Mesendoderm (in vitro differentiated cells): ENCODE results near the gene HOXA5.

ENCODE experiments used
- DNase-seq: peaks from one replicate; pipeline ENCODE4 v3.0.0; 2013
- H2AK5ac ChIP-seq: 2 replicates; pipeline ENCODE4 v1.6.1; 2013; ENCODE audit warnings: low read length, inconsistent platforms
- H2BK120ac ChIP-seq: 2 replicates; pipeline ENCODE4 v1.6.1; 2013; ENCODE audit warnings: low read depth, mild to moderate bottlenecking, low read length, moderate library complexity, mixed read lengths
- H2BK15ac ChIP-seq: replicated peaks from 2 replicates; pipeline ENCODE4 v1.6.1; 2013; ENCODE audit warnings: low read depth, mild to moderate bottlenecking, moderate library complexity
- H2BK5ac ChIP-seq: 2 replicates; pipeline ENCODE4 v1.6.1; 2013; ENCODE audit warnings: low read length, inconsistent platforms
- H3K18ac ChIP-seq: 2 replicates; pipeline ENCODE4 v1.6.1; 2013; ENCODE audit warnings: mild to moderate bottlenecking, low read length, mixed read lengths
- H3K23ac ChIP-seq: one replicate; pipeline ENCODE4 v1.6.1; 2013; ENCODE audit warnings: low read length
- H3K27ac ChIP-seq: 2 replicates; pipeline ENCODE4 v1.5.1; 2013; ENCODE audit warnings: low read depth, mild to moderate bottlenecking, inconsistent platforms, low read length, moderate library complexity
- H3K27me3 ChIP-seq: 2 replicates; pipeline ENCODE4 v1.6.1; 2013; ENCODE audit warnings: low read length, control low read depth, mild to moderate bottlenecking, inconsistent platforms; ENCODE audit not compliant: insufficient read depth, poor library complexity
- H3K36me3 ChIP-seq: 2 replicates; pipeline ENCODE4 v1.6.1; 2013; ENCODE audit warnings: low read length, inconsistent platforms; ENCODE audit not compliant: control insufficient read depth, insufficient read depth
- H3K4ac ChIP-seq: one replicate; pipeline ENCODE4 v1.6.1; 2013; ENCODE audit warnings: low read depth, mild to moderate bottlenecking, low read length, moderate library complexity
- H3K4me1 ChIP-seq: 2 replicates; pipeline ENCODE4 v1.6.1; 2013; ENCODE audit warnings: low read depth, low read length, inconsistent platforms; ENCODE audit not compliant: control insufficient read depth
- H3K4me2 ChIP-seq: 2 replicates; pipeline ENCODE4 v1.6.1; 2013; ENCODE audit warnings: low read length
- H3K4me3 ChIP-seq: 2 replicates; pipeline ENCODE4 v1.5.1; 2013; ENCODE audit warnings: mild to moderate bottlenecking, low read length
- H3K56ac ChIP-seq: one replicate; pipeline ENCODE4 v1.6.1; 2013; ENCODE audit warnings: low read length
- H3K79me1 ChIP-seq: 2 replicates; pipeline ENCODE4 v1.6.1; 2013; ENCODE audit warnings: low read length, inconsistent platforms
- H3K79me2 ChIP-seq: 2 replicates; pipeline ENCODE4 v1.6.1; 2013; ENCODE audit warnings: mild to moderate bottlenecking, low read length; ENCODE audit not compliant: control insufficient read depth, insufficient read depth
- H3K9ac ChIP-seq: 2 replicates; pipeline ENCODE4 v1.6.1; 2013; ENCODE audit warnings: low read length, inconsistent platforms
- H4K5ac ChIP-seq: one replicate; pipeline ENCODE4 v1.6.1; 2013; ENCODE audit warnings: low read length
- H4K8ac ChIP-seq: one replicate; pipeline ENCODE4 v1.6.1; 2013; ENCODE audit warnings: low read depth, mild to moderate bottlenecking, control low read depth, low read length, moderate library complexity
- WGBS: extraction: QIAGEN DNeasy Blood & Tissue Kit; methylation state at CpG from one replicate; pipeline ENCODE4 v1.1.7; 2013; ENCODE audit warnings: low lambda C conversion rate, missing lambda C conversion rate; ENCODE audit not compliant: insufficient coverage; ENCODE audit errors: extremely low coverage; 5-methylcytosine and 5-hydroxymethylcytosine counted together

Gene HOXA5

GRCh38 chr7:27138472-27138871, 5.0 kb downstream of the HOXA5 start:
- no CpG with 5 or more reads among the region's 1 CpG for WGBS
- Histone ChIP-seq H3K56ac (no peak overlapping the region), H4K8ac (no peak overlapping the region)

GRCh38 chr7:27137640-27138315, 5.7 kb downstream of the HOXA5 start:
- no peak overlapping the region for H3K18ac ChIP-seq
- H3K56ac ChIP-seq: no peak overlapping the region
- peaks cover 96% of the 10 kb centered on the region for H3K27me3 ChIP-seq
- H2BK5ac ChIP-seq: no peak overlapping the region
- no peak overlapping the region for H4K8ac ChIP-seq
- H2BK120ac ChIP-seq: no peak overlapping the region
- DNase-seq: no peak
- H2AK5ac ChIP-seq: no peak overlapping the region
- no peaks in the 10 kb centered on the region for H3K79me2 ChIP-seq
- H2BK15ac ChIP-seq: no peak overlapping the region
- H3K23ac ChIP-seq: no peak overlapping the region
- no peak overlapping the region for H4K5ac ChIP-seq
- no peak overlapping the region for H3K27ac ChIP-seq
- no peak overlapping the region for H3K4ac ChIP-seq
- H3K4me1 ChIP-seq: no peaks in the 10 kb centered on the region
- no peak overlapping the region for H3K4me3 ChIP-seq
- no peak overlapping the region for H3K9ac ChIP-seq
- H3K4me2 ChIP-seq: no peak overlapping the region
- no peaks in the 10 kb centered on the region for H3K36me3 ChIP-seq
- WGBS: no CpG with 5 or more reads among the region's 2 CpGs
- no peaks in the 10 kb centered on the region for H3K79me1 ChIP-seq

More at GRCh38 chr7:27138472-27138871, 5.0 kb downstream of the HOXA5 start:
- H3K4ac ChIP-seq: no peak overlapping the region
- no peaks in the 10 kb centered on the region for H3K36me3 ChIP-seq
- H3K4me3 ChIP-seq: no peak overlapping the region
- no peak overlapping the region for H3K18ac ChIP-seq
- no peaks in the 10 kb centered on the region for H3K79me1 ChIP-seq
- H3K4me1 ChIP-seq: no peaks in the 10 kb centered on the region
- H3K27ac ChIP-seq: no peak overlapping the region
- no peak overlapping the region for H3K4me2 ChIP-seq
- H3K9ac ChIP-seq: no peak overlapping the region
- H2AK5ac ChIP-seq: no peak overlapping the region
- no peak overlapping the region for H2BK120ac ChIP-seq
- DNase-seq: no peak
- H2BK15ac ChIP-seq: no peak overlapping the region
- H4K5ac ChIP-seq: no peak overlapping the region
- no peak overlapping the region for H3K23ac ChIP-seq
- H3K27me3 ChIP-seq: peaks cover 93% of the 10 kb centered on the region
- no peak overlapping the region for H2BK5ac ChIP-seq
- no peaks in the 10 kb centered on the region for H3K79me2 ChIP-seq

DNA sequence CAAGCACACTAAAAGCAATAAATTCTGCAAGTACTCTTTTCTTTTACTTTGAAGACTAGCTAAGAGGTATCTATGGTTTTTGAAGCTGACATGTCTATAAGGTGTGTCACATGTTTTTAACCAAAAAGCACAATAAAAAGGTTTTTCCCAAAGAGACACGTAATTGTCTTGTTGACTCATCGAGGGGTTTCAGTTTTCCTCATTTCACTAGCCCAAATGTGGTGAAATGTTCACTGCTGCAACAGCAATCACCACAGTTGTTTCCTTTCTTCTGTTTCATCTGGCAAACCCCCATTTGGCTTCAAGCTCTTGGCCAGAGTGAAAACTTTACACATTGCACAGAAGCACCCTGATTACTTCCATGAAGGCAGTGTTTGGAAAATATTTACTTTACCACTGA, 9.1 kb downstream of the HOXA5 start:
- WGBS: no CpG with 5 or more reads among the region's 2 CpGs
- H2BK5ac ChIP-seq: no peak overlapping the region
- H3K27me3 ChIP-seq: peaks cover 89% of the 10 kb centered on the region
- H2AK5ac ChIP-seq: no peak overlapping the region
- no peak overlapping the region for H3K4me2 ChIP-seq
- no peak overlapping the region for H3K18ac ChIP-seq
- DNase-seq: no peak
- no peak overlapping the region for H4K5ac ChIP-seq
- H3K23ac ChIP-seq: no peak overlapping the region
- H3K79me2 ChIP-seq: no peaks in the 10 kb centered on the region
- no peak overlapping the region for H2BK15ac ChIP-seq
- no peak overlapping the region for H3K9ac ChIP-seq
- H2BK120ac ChIP-seq: no peak overlapping the region
- H3K4ac ChIP-seq: no peak overlapping the region
- H3K4me1 ChIP-seq: no peaks in the 10 kb centered on the region
- no peaks in the 10 kb centered on the region for H3K36me3 ChIP-seq
- H3K56ac ChIP-seq: no peak overlapping the region
- no peak overlapping the region for H3K27ac ChIP-seq
- no peaks in the 10 kb centered on the region for H3K79me1 ChIP-seq
- no peak overlapping the region for H3K4me3 ChIP-seq
- no peak overlapping the region for H4K8ac ChIP-seq

GRCh38 chr7:27133409-27134231, 9.9 kb downstream of the HOXA5 start:
- Histone ChIP-seq H3K4ac (no peak overlapping the region), H3K18ac (no peak overlapping the region), H3K56ac (no peak overlapping the region), H3K79me1 (no peaks in the 10 kb centered on the region), H2BK5ac (no peak overlapping the region), H3K4me2 (no peak overlapping the region), H2BK120ac (no peak overlapping the region), H2BK15ac (no peak overlapping the region), H3K4me1 (no peaks in the 10 kb centered on the region), H3K36me3 (no peaks in the 10 kb centered on the region), H4K8ac (no peak overlapping the region), H3K27ac (no peak overlapping the region), H4K5ac (no peak overlapping the region), H3K27me3 (peaks cover 89% of the 10 kb centered on the region), H3K4me3 (no peak overlapping the region), H3K9ac (no peak overlapping the region), H3K79me2 (no peaks in the 10 kb centered on the region), H2AK5ac (no peak overlapping the region), H3K23ac (no peak overlapping the region)
- WGBS: no CpG with 5 or more reads among the region's 18 CpGs
- no peak for DNase-seq

- Histone ChIP-seq H4K8ac (no peak overlapping the region), H2AK5ac (no peak overlapping the region), H3K4me2 (no peak overlapping the region), H2BK5ac (no peak overlapping the region), H3K23ac (no peak overlapping the region), H3K18ac (no peak overlapping the region), H2BK120ac (no peak overlapping the region), H3K79me1 (no peaks in the 10 kb centered on the region), H3K27ac (no peak overlapping the region), H2BK15ac (no peak overlapping the region), H3K27me3 (peaks cover 88% of the 10 kb centered on the region), H3K9ac (no peak overlapping the region), H3K36me3 (no peaks in the 10 kb centered on the region), H3K79me2 (no peaks in the 10 kb centered on the region), H3K4me1 (no peaks in the 10 kb centered on the region), H3K56ac (no peak overlapping the region), H3K4me3 (no peak overlapping the region), H4K5ac (no peak overlapping the region), H3K4ac (no peak overlapping the region)
- no CpG with 5 or more reads among the region's 6 CpGs for WGBS
- DNase-seq: no peak
Observed at GRCh38 chr7:27132978-27133377, 10.5 kb downstream of the HOXA5 start.
